ENCODE measurements around the gene WASHC4. TPM values are rescaled to one million over a fixed set of nuclear protein-coding genes. Genes with fewer than 3 reads are reported as not detected.

Gene WASHC4
- total RNA-seq, 1 experiment from 2014 or later = 44.7 TPM

DNA sequence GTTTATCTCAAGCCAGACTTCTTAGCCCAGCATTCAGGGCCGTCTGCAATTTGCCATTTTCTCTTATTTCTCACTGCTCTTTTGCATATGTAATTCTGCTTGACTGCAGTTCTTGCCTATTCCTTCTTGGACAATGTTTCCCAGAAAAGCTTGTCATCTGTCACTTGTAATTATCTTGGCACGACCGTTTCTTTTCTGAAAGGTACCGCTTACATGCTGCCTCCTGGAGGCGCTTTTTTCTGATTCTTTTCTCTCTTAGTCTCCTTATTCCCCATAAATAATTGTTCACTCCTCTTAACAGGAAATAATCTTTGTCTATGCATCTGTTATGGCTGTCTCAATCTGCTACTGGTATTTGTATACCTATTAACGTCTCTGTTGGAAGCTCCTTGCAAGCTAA is 22.0 kb upstream of the WASHC4 start:
- POLR2A ChIA-PET = interaction anchor here (0.6 kb wide), 1 partner anchor 379 kb away, joined by 4 read pairs; no protein-coding TSS in a partner anchor
- intact Hi-C loops (cut with micrococcal nuclease; ENCODE audit: unreplicated experiment) = no loop called here
- TF ChIP-seq REST (IDR thresholded peaks at IDR 0.05; ENCODE audit: insufficient read depth in 1 of 2, low read depth in 2 of 2, low read length in 1 of 2) (no peak), POLR2AphosphoS5 (IDR thresholded peaks at IDR 0.05; ENCODE audit: low read depth, low read length) (no peak), TCF7L2 (IDR thresholded peaks at IDR 0.05; ENCODE audit: low read depth, low read length) (no peak), SIN3A (IDR thresholded peaks at IDR 0.05; ENCODE audit: borderline replicate concordance, insufficient read depth, low read depth, low read length) (no peak)
- TF ChIP-seq, protein P1, sequence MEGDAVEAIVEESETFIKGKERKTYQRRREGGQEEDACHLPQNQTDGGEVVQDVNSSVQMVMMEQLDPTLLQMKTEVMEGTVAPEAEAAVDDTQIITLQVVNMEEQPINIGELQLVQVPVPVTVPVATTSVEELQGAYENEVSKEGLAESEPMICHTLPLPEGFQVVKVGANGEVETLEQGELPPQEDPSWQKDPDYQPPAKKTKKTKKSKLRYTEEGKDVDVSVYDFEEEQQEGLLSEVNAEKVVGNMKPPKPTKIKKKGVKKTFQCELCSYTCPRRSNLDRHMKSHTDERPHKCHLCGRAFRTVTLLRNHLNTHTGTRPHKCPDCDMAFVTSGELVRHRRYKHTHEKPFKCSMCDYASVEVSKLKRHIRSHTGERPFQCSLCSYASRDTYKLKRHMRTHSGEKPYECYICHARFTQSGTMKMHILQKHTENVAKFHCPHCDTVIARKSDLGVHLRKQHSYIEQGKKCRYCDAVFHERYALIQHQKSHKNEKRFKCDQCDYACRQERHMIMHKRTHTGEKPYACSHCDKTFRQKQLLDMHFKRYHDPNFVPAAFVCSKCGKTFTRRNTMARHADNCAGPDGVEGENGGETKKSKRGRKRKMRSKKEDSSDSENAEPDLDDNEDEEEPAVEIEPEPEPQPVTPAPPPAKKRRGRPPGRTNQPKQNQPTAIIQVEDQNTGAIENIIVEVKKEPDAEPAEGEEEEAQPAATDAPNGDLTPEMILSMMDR (IDR thresholded peaks at IDR 0.05) = no peak; the same call in 1 of the 2 replicates
- H3K36me3 ChIP-seq (ENCODE audit: control insufficient read depth, insufficient read depth, low read length) = no peaks in the 10 kb centered on the region
- H3K27ac ChIP-seq (ENCODE audit: low read length) = no peak overlapping the region
- in situ Hi-C loops (cut with HindIII; ENCODE audit: low pct_unique_long_range_greater_than_20kb, low sequenced_read_pairs) = no loop called here
- DNase-seq (ENCODE audit: low read depth, low spot score) = no peak
- no peak for ATAC-seq
- H3K4me1 ChIP-seq (ENCODE audit: control insufficient read depth, insufficient read depth, low read length) = peaks cover 2% of the 10 kb centered on the region; the same call in 1 of the 2 replicates
- H3K4me3 ChIP-seq (ENCODE audit: low read depth in 2 of 2, low read length in 2 of 2) = no peak overlapping the region
- peaks cover 3% of the 10 kb centered on the region; the same call in 1 of the 2 replicates for H3K9me3 ChIP-seq (ENCODE audit: control insufficient read depth, insufficient read depth, low read depth, low read length)
- BruUV-seq (replicated peaks) = no TSS peak
- CTCF ChIA-PET = interaction anchor here (0.7 kb wide), 1 partner anchor 298 kb away, joined by 9 read pairs; no protein-coding TSS in a partner anchor
- H3K27me3 ChIP-seq (ENCODE audit: control insufficient read depth, insufficient read depth, low read length) = no peaks in the 10 kb centered on the region

GRCh38 chr12:105089817-105090216 is 17.7 kb upstream of the WASHC4 start:
- Histone ChIP-seq H3K36me3 (ENCODE audit: control insufficient read depth, insufficient read depth, low read length) (no peaks in the 10 kb centered on the region), H3K27me3 (ENCODE audit: control insufficient read depth, insufficient read depth, low read length) (peaks cover 8% of the 10 kb centered on the region; the same call in 1 of the 2 replicates), H3K27ac (ENCODE audit: low read length) (no peak overlapping the region), H3K9me3 (ENCODE audit: control insufficient read depth, insufficient read depth, low read depth, low read length) (peaks cover 3% of the 10 kb centered on the region; the same call in 1 of the 2 replicates), H3K4me1 (ENCODE audit: control insufficient read depth, insufficient read depth, low read length) (peaks cover 5% of the 10 kb centered on the region; the same call in 1 of the 2 replicates), H3K4me3 (ENCODE audit: low read depth in 2 of 2, low read length in 2 of 2) (no peak overlapping the region)
- ChIA-PET POLR2A (no interaction called here), CTCF (no interaction called here)
- intact Hi-C loops (cut with micrococcal nuclease; ENCODE audit: unreplicated experiment) = no loop called here
- in situ Hi-C loops (cut with HindIII; ENCODE audit: low pct_unique_long_range_greater_than_20kb, low sequenced_read_pairs) = no loop called here
- no peak for TF ChIP-seq SIN3A (IDR thresholded peaks at IDR 0.05; ENCODE audit: borderline replicate concordance, insufficient read depth, low read depth, low read length)
- no peak for TF ChIP-seq POLR2AphosphoS5 (IDR thresholded peaks at IDR 0.05; ENCODE audit: low read depth, low read length)
- TF ChIP-seq REST (IDR thresholded peaks at IDR 0.05; ENCODE audit: insufficient read depth in 1 of 2, low read depth in 2 of 2, low read length in 1 of 2) = no peak
- TF ChIP-seq TCF7L2 (IDR thresholded peaks at IDR 0.05; ENCODE audit: low read depth, low read length) = no peak
- TF ChIP-seq, protein P1 (IDR thresholded peaks at IDR 0.05) = no peak
- BruUV-seq (replicated peaks) = no TSS peak
- DNase-seq (ENCODE audit: low read depth, low spot score) (no peak), ATAC-seq (no peak)

All from Panc1 (cell line).